ENCODE data around the gene GAS1.

Gene GAS1

DNA sequence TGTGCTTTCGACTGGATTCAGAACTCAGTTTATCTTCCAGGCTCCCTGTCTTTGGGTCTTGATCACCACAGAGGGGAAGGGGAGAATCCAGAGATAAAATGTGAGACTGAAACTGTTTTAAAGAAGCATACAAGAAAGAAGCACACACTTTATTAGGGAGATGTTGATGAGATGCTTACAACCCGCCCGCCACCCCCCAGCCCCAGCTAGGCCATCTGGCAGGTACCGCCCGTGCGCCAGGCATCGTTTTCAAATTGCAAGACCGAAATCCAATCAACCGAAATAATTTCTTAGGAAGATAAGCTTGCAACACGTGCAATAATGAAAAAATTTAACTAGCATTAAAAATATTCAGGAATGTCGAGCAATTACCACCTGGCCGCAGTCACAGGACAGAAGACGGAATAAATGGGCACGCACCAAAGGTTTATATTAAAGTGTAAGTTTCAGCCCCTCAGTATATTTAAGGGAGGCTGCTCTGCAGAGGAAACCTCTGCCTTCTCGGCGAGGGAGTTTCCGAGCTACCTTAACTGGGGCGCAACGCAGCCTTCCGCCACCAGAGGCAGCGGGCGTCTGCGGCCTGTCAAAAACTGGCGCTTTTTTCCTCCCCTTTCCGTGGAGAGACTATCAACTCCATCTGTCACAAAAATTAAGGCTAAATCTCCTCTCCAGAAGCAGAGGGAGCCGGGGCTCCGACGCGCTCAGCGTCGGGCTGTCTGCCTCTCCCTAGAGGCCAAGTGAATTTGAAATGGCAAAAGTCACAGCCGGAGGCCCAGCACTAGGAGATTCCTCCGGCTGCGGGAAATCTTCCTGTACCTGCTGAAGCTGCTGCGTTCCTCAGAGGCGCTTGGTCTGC lies 996 bp upstream of the GAS1 start:
- peak; percentile 77 for ATAC-seq
- TF ChIP-seq ARNTL (CRISPR knock-in tag; IDR thresholded peaks at IDR 0.05; ENCODE audit: borderline replicate concordance, low read depth), result no peak
- no peak for TF ChIP-seq ZFP30 (CRISPR knock-in tag; IDR thresholded peaks at IDR 0.05)
- no peak for TF ChIP-seq ISL1 (CRISPR knock-in tag; IDR thresholded peaks at IDR 0.05)
- TF ChIP-seq CREB5 (CRISPR knock-in tag; IDR thresholded peaks at IDR 0.05; ENCODE audit: low read depth), result no peak
- TF ChIP-seq, protein P1, sequence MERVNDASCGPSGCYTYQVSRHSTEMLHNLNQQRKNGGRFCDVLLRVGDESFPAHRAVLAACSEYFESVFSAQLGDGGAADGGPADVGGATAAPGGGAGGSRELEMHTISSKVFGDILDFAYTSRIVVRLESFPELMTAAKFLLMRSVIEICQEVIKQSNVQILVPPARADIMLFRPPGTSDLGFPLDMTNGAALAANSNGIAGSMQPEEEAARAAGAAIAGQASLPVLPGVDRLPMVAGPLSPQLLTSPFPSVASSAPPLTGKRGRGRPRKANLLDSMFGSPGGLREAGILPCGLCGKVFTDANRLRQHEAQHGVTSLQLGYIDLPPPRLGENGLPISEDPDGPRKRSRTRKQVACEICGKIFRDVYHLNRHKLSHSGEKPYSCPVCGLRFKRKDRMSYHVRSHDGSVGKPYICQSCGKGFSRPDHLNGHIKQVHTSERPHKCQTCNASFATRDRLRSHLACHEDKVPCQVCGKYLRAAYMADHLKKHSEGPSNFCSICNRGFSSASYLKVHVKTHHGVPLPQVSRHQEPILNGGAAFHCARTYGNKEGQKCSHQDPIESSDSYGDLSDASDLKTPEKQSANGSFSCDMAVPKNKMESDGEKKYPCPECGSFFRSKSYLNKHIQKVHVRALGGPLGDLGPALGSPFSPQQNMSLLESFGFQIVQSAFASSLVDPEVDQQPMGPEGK (CRISPR knock-in tag; IDR thresholded peaks at IDR 0.05; ENCODE audit: borderline replicate concordance), result no peak
- TF ChIP-seq CSRNP3 (CRISPR knock-in tag; IDR thresholded peaks at IDR 0.05), result no peak
- no peak for TF ChIP-seq GLIS3 (CRISPR knock-in tag; IDR thresholded peaks at IDR 0.05)
- TF ChIP-seq OSR1 (CRISPR knock-in tag; IDR thresholded peaks at IDR 0.05), result no peak
- TF ChIP-seq ZNF565 (CRISPR knock-in tag; conservative IDR thresholded peaks at IDR 0.05; ENCODE audit: low read depth), result no peak
- no peak for TF ChIP-seq TOX (CRISPR knock-in tag; IDR thresholded peaks at IDR 0.05; ENCODE audit: borderline replicate concordance)
- no peak for TF ChIP-seq ZFP3 (CRISPR knock-in tag; IDR thresholded peaks at IDR 0.05)
- no peak for TF ChIP-seq ZNF8 (CRISPR knock-in tag; IDR thresholded peaks at IDR 0.05)
- no peak for TF ChIP-seq SNAI2 (CRISPR knock-in tag; IDR thresholded peaks at IDR 0.05)
- TF ChIP-seq TSHZ2 (CRISPR knock-in tag; IDR thresholded peaks at IDR 0.05), result no peak
- TF ChIP-seq RARB (CRISPR knock-in tag; IDR thresholded peaks at IDR 0.05), result no peak
- no peak for TF ChIP-seq BACH2 (CRISPR knock-in tag; IDR thresholded peaks at IDR 0.05; ENCODE audit: borderline replicate concordance)
- TF ChIP-seq, protein P2, sequence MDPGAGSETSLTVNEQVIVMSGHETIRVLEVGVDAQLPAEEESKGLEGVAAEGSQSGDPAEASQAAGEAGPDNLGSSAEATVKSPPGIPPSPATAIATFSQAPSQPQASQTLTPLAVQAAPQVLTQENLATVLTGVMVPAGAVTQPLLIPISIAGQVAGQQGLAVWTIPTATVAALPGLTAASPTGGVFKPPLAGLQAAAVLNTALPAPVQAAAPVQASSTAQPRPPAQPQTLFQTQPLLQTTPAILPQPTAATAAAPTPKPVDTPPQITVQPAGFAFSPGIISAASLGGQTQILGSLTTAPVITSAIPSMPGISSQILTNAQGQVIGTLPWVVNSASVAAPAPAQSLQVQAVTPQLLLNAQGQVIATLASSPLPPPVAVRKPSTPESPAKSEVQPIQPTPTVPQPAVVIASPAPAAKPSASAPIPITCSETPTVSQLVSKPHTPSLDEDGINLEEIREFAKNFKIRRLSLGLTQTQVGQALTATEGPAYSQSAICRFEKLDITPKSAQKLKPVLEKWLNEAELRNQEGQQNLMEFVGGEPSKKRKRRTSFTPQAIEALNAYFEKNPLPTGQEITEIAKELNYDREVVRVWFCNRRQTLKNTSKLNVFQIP (CRISPR knock-in tag; IDR thresholded peaks at IDR 0.05; ENCODE audit: borderline replicate concordance, low read depth), result no peak

- no peak; the same call in 2 of the 3 replicates for ATAC-seq
- no peak for TF ChIP-seq ISL1 (CRISPR knock-in tag; IDR thresholded peaks at IDR 0.05)
- TF ChIP-seq ESRRG (CRISPR knock-in tag; IDR thresholded peaks at IDR 0.05), result no peak
- no peak for TF ChIP-seq TCF4 (CRISPR knock-in tag; IDR thresholded peaks at IDR 0.05; ENCODE audit: borderline replicate concordance)
- TF ChIP-seq ARNTL (CRISPR knock-in tag; IDR thresholded peaks at IDR 0.05; ENCODE audit: borderline replicate concordance, low read depth), result no peak
- TF ChIP-seq RARB (CRISPR knock-in tag; IDR thresholded peaks at IDR 0.05), result no peak
- TF ChIP-seq CREB5 (CRISPR knock-in tag; IDR thresholded peaks at IDR 0.05; ENCODE audit: low read depth), result no peak
- TF ChIP-seq CSDC2 (CRISPR knock-in tag; IDR thresholded peaks at IDR 0.05), result no peak
- no peak for TF ChIP-seq ZFP30 (CRISPR knock-in tag; IDR thresholded peaks at IDR 0.05)
- TF ChIP-seq, protein P1 (CRISPR knock-in tag; IDR thresholded peaks at IDR 0.05; ENCODE audit: borderline replicate concordance), result no peak
- TF ChIP-seq ZNF8 (CRISPR knock-in tag; IDR thresholded peaks at IDR 0.05), result no peak
- TF ChIP-seq TSHZ2 (CRISPR knock-in tag; IDR thresholded peaks at IDR 0.05), result no peak
- TF ChIP-seq ZFP3 (CRISPR knock-in tag; IDR thresholded peaks at IDR 0.05), result no peak
Observed at GRCh38 chr9:86946201-86947145, 833 bp downstream of the GAS1 start.

Measured in SK-N-SH treated with all-trans-retinoic acid at 6 μM for 48 hours (cell line).